Activated CD4-positive, alpha-beta T cell treated with anti-CD3 and anti-CD28 coated beads for 36 hours (primary cell): Measurements from ENCODE around the gene ORM2. TPM values are rescaled to one million over a fixed set of nuclear protein-coding genes. Genes with fewer than 3 reads are reported as not detected.

Experiments
- ATAC-seq: fragments of 200-7000 bp; cut with Tn5 transposase; one replicate; pipeline ENCODE4 v1.10.0; 2021; ENCODE audit warnings: mild to moderate bottlenecking, moderate library complexity
- CTCF ChIA-PET: fragments of 350-600 bp; sonication (Branson Sonifier 250); formaldehyde crosslinking; loops from one replicate; lab custom pipeline; 2021; ENCODE audit warnings: antibody characterized with exemption; lab: Charles Lee
- POLR2A ChIA-PET: fragments of 350-600 bp; sonication (Branson Sonifier 250); formaldehyde crosslinking; loops from one replicate; lab custom pipeline; 2021; ENCODE audit warnings: antibody characterized with exemption, inconsistent platforms; lab: Charles Lee
- DNase-seq: peaks from one replicate; pipeline ENCODE4 v3.0.0-alpha.2; 2020
- H3K27ac Mint-ChIP-seq: one replicate; pipeline ENCODE4 v1.8.0; 2021; ENCODE audit warnings: mixed read lengths
- H3K27me3 Mint-ChIP-seq: one replicate; pipeline ENCODE4 v1.8.0; 2021; ENCODE audit warnings: mixed read lengths
- H3K36me3 Mint-ChIP-seq: one replicate; pipeline ENCODE4 v1.8.0; 2021; ENCODE audit warnings: low read depth, mixed read lengths
- H3K4me1 Mint-ChIP-seq: one replicate; pipeline ENCODE4 v1.8.0; 2021; ENCODE audit warnings: mixed read lengths
- H3K4me3 Mint-ChIP-seq: one replicate; pipeline ENCODE4 v1.8.0; 2021; ENCODE audit warnings: mild to moderate bottlenecking, moderate library complexity, mixed read lengths
- H3K9me3 Mint-ChIP-seq: one replicate; pipeline ENCODE4 v1.8.0; 2021; ENCODE audit warnings: low read depth, mixed read lengths
- intact Hi-C, 2 experiments: fragments of 100-400 bp; cut with DNase I in 1 of 2; cut with micrococcal nuclease in 1 of 2; formaldehyde crosslinking; loops; one replicate each; pipeline versions ENCODE4 v1.14.2 to v1.15.1; 2022 to 2024; cut with DNase I, micrococcal nuclease
- total RNA-seq, 2 experiments: library from RNA; stranded (reverse); gene quantifications; one replicate each; pipeline ENCODE4 v1.2.3, GENCODE V29; 2021

ORM2 gene
- total RNA-seq, 2 experiments from 2014 or later, result not detected

GRCh38 chr9:114296338-114296737 lies 33.3 kb upstream of the ORM2 start:
- peaks cover 14% of the 10 kb centered on the region for H3K9me3 Mint-ChIP-seq
- ATAC-seq, result no peak
- CTCF ChIA-PET, result interaction anchor here (2.2 kb wide), 1 partner anchor 188 kb away, joined by 6 read pairs; no protein-coding TSS in a partner anchor
- no peaks in the 10 kb centered on the region for H3K4me1 Mint-ChIP-seq
- intact Hi-C loops, result no loop called here
- H3K27me3 Mint-ChIP-seq, result no peaks in the 10 kb centered on the region
- H3K27ac Mint-ChIP-seq, result no peak overlapping the region
- H3K4me3 Mint-ChIP-seq, result no peak overlapping the region
- DNase-seq, result no peak
- POLR2A ChIA-PET, result interaction anchor here (0.6 kb wide), 1 partner anchor 14 kb away, joined by 3 read pairs; no protein-coding TSS in a partner anchor
- H3K36me3 Mint-ChIP-seq, result peaks cover 12% of the 10 kb centered on the region

DNA sequence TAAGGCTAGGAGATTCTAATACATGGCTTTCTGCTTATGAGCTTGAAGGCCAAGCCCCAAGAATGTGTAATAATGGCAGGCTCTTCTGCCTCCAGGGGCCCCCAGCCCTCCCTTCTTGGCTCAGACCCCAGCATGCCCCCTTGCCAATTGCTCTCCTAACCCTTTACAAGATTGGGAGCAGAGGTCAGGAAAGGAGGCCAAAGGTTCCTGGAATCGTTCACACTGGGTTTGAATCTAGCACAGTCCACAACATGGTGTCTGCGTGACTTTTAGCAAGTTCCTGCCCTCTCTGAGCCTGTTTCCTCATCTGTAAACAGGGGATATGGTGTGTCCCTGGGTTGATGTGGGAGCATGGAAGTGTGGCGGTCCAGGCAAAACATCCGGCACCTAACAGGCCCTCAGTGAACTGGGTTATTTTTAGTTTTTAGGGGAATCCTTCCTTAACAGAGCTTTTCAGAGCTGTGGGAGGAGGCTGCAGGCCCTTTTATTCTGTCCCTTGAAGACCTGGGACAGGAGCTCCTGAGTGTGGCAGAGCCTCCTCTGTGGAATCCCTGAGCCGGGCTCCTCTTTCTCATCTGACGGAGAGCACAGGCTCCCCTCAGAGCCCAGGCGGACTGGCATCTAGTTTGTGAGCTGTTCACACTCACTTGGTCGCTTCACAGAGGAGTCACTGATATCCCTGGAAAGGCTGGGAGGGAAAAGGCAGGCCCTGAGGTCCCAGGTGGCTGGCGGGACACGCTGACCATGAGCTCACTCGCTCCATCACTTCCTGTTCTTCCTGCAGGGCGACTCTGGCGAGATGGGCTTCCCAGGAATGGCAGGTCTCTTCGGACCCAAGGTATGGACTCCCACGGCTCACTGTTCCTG lies 30.1 kb upstream of the ORM2 start:
- peaks cover 11% of the 10 kb centered on the region for H3K36me3 Mint-ChIP-seq
- H3K9me3 Mint-ChIP-seq, result peaks cover 13% of the 10 kb centered on the region
- ATAC-seq, result no peak
- no peak overlapping the region for H3K27ac Mint-ChIP-seq
- no peaks in the 10 kb centered on the region for H3K4me1 Mint-ChIP-seq
- no peak overlapping the region for H3K4me3 Mint-ChIP-seq
- no peak for DNase-seq
- H3K27me3 Mint-ChIP-seq, result no peaks in the 10 kb centered on the region
- POLR2A ChIA-PET, result no interaction called here
- intact Hi-C loops, result no loop called here
- CTCF ChIA-PET, result interaction anchor here (0.8 to 2.4 kb wide), 4 partner anchors 9 to 217 kb away, joined by 3 to 9 read pairs (median 4); partner anchors contain the start of gene COL27A1

DNA sequence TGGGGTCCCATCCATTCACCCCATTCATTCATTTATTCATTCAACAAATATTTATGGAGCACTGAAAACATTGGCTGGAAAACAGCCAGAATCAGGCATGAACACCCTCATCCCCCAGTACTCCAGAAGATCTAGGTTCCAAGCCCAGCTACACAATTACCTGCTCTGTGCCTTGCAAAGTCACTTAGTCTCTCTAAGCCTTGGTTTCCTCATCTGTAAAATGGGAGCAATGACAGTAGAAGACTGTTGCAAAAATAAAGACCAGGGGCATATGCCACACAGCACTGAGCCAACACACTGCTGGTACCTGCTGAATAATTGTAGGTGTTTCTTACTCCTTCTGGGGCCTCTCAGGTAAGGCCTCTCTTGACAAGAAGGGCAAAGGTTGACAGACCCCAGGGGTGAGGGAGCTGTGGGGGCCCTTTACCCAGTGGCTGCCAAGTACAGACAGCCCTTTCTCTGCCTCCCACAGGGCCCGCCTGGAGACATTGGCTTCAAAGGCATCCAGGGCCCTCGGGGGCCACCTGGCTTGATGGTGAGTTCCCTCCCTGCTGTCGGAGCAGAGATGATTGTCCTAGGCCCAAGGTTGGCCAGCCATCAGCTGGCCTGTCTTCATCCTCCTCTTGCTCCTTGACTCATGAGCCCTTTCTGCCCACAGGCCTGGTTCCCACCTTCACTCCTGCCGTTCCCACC lies 29.4 kb upstream of the ORM2 start:
- CTCF ChIA-PET, result interaction anchor here (0.5 to 2.4 kb wide), 3 partner anchors 9 to 473 kb away, joined by 3 to 9 read pairs (median 3); no protein-coding TSS in a partner anchor
- Mint-ChIP-seq H3K4me3 (no peak overlapping the region), H3K9me3 (peaks cover 5% of the 10 kb centered on the region), H3K27ac (no peak overlapping the region), H3K4me1 (no peaks in the 10 kb centered on the region), H3K27me3 (no peaks in the 10 kb centered on the region), H3K36me3 (peaks cover 4% of the 10 kb centered on the region)
- no peak for DNase-seq
- intact Hi-C loops, result no loop called here
- no peak for ATAC-seq
- POLR2A ChIA-PET, result no interaction called here

DNA sequence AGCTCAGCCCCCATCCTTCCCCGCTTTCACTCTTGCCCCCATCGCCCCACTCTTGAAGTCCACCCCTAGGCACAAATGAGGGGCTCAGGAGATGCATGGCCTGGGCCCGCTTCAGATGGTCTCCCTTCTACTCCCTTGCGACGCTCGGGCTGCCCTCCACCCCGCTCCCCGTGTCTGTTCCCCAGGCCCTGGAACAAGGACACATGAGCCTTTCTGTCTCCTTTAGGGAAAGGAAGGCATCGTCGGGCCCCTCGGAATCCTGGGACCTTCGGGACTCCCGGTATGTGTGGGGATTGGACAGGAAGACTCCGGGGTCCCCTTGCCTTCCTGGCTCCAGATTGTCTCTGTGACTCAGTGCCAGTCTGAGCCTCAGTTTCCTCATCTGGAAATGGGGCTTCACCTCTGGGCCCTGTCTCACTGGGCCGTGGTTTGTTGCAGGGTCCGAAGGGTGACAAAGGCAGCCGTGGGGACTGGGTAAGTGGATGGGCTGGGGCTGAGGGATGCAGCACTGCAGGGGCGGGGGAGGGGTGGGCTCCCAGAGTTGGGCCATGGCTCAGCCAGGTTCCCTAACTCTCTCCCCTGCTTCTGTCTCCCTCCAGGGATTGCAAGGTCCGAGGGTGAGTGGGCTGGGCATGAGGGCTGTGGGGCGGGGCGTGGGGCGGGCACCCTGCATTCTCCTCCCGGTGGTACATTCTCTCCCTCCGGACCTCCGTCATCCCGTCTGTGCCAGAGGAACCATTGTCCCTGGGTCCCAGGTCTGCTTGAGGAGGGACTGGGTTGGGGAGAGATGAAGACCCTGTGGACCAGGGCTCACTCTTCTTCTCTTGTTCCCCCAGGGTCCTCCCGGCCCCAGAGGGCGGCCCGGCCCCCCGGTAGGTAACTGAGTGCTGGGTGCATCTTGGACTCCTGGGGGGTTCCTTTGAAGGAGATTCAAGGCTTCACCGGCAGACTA lies 28.5 kb upstream of the ORM2 start:
- H3K36me3 Mint-ChIP-seq, result no peaks in the 10 kb centered on the region
- H3K27ac Mint-ChIP-seq, result no peak overlapping the region

GRCh38 chr9:114301798-114302565 lies 27.7 kb upstream of the ORM2 start:
- intact Hi-C loops, result no loop called here
- CTCF ChIA-PET, result no interaction called here
- POLR2A ChIA-PET, result no interaction called here
- Mint-ChIP-seq H3K9me3 (no peaks in the 10 kb centered on the region), H3K4me1 (peaks cover 4% of the 10 kb centered on the region), H3K36me3 (no peaks in the 10 kb centered on the region), H3K27ac (no peak overlapping the region), H3K4me3 (no peak overlapping the region), H3K27me3 (no peaks in the 10 kb centered on the region)
- ATAC-seq (no peak), DNase-seq (no peak)

More for the DNA sequence above, 28.5 kb upstream of the ORM2 start:
- Mint-ChIP-seq H3K4me3 (no peak overlapping the region), H3K27me3 (no peaks in the 10 kb centered on the region), H3K4me1 (peaks cover 4% of the 10 kb centered on the region), H3K9me3 (no peaks in the 10 kb centered on the region)
- intact Hi-C loops, result no loop called here
- CTCF ChIA-PET, result interaction anchor here (0.5 kb wide), 1 partner anchor 472 kb away, joined by 3 read pairs; no protein-coding TSS in a partner anchor
- POLR2A ChIA-PET, result no interaction called here
- DNase-seq, result no peak
- ATAC-seq, result no peak

DNA sequence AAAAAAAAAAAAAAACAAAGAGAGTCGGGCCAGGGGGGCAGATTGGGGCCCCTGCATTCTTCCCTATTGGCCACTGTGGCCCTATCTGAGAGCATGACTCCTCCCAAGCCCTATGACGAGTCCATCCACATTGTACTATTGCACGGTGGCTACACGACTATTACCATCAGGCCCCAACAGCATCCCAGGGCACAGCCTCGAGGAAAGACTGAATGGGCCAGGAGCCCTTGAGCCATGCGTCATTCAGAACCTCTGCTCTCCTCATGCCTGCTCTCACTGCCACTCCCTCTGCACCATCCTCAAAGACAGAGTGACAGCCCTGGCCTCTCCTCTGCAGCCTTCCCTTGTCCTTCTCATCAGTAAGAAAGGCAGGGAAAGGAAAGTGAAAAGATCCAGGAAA lies 26.9 kb upstream of the ORM2 start:
- DNase-seq, result no peak
- ATAC-seq, result no peak
- no peaks in the 10 kb centered on the region for H3K9me3 Mint-ChIP-seq
- no peak overlapping the region for H3K27ac Mint-ChIP-seq
- intact Hi-C loops, result no loop called here
- ChIA-PET POLR2A (no interaction called here), CTCF (no interaction called here)
- H3K36me3 Mint-ChIP-seq, result no peaks in the 10 kb centered on the region
- H3K27me3 Mint-ChIP-seq, result no peaks in the 10 kb centered on the region
- H3K4me1 Mint-ChIP-seq, result peaks cover 4% of the 10 kb centered on the region
- H3K4me3 Mint-ChIP-seq, result no peak overlapping the region

GRCh38 chr9:114303571-114303970 lies 26.1 kb upstream of the ORM2 start:
- ChIA-PET POLR2A (no interaction called here), CTCF (interaction anchor here (0.6 to 1.4 kb wide), 3 partner anchors 82 to 1460 kb away, joined by 3 read pairs; no protein-coding TSS in a partner anchor)
- no peaks in the 10 kb centered on the region for H3K36me3 Mint-ChIP-seq
- no peaks in the 10 kb centered on the region for H3K9me3 Mint-ChIP-seq
- peaks cover 4% of the 10 kb centered on the region for H3K4me1 Mint-ChIP-seq
- no peak overlapping the region for H3K4me3 Mint-ChIP-seq
- no peaks in the 10 kb centered on the region for H3K27me3 Mint-ChIP-seq
- intact Hi-C loops, result no loop called here
- H3K27ac Mint-ChIP-seq, result no peak overlapping the region
- ATAC-seq (no peak), DNase-seq (no peak)

GRCh38 chr9:114303977-114304376 lies 25.7 kb upstream of the ORM2 start:
- Mint-ChIP-seq H3K9me3 (no peaks in the 10 kb centered on the region), H3K36me3 (no peaks in the 10 kb centered on the region), H3K4me1 (peaks cover 4% of the 10 kb centered on the region), H3K27ac (no peak overlapping the region), H3K27me3 (no peaks in the 10 kb centered on the region), H3K4me3 (no peak overlapping the region)
- intact Hi-C loops, result no loop called here
- DNase-seq, result no peak
- no peak for ATAC-seq
- CTCF ChIA-PET, result interaction anchor here (0.6 to 1.4 kb wide), 3 partner anchors 82 to 1461 kb away, joined by 3 read pairs; no protein-coding TSS in a partner anchor
- POLR2A ChIA-PET, result no interaction called here

GRCh38 chr9:114304416-114305188 lies 25.1 kb upstream of the ORM2 start:
- DNase-seq (no peak), ATAC-seq (no peak)
- no peak overlapping the region for H3K27ac Mint-ChIP-seq
- H3K27me3 Mint-ChIP-seq, result no peaks in the 10 kb centered on the region
- peaks cover 4% of the 10 kb centered on the region for H3K4me1 Mint-ChIP-seq
- H3K9me3 Mint-ChIP-seq, result no peaks in the 10 kb centered on the region
- intact Hi-C loops, result loop anchor here in 1 of 2 experiments (1.0 kb wide), 1 partner anchor 196 kb away; no protein-coding TSS in a partner anchor
- CTCF ChIA-PET, result interaction anchor here (0.9 to 1.4 kb wide), 3 partner anchors 81 to 209 kb away, joined by 3 to 6 read pairs (median 3); partner anchors contain the start of gene COL27A1
- POLR2A ChIA-PET, result no interaction called here
- no peaks in the 10 kb centered on the region for H3K36me3 Mint-ChIP-seq
- no peak overlapping the region for H3K4me3 Mint-ChIP-seq

GRCh38 chr9:114307899-114308267 lies 21.8 kb upstream of the ORM2 start:
- intact Hi-C loops, result no loop called here
- H3K27ac Mint-ChIP-seq, result no peak overlapping the region
- ChIA-PET CTCF (interaction anchor here (0.6 to 0.7 kb wide), 2 partner anchors 492 to 630 kb away, joined by 3 read pairs; no protein-coding TSS in a partner anchor), POLR2A (no interaction called here)
- no peaks in the 10 kb centered on the region for H3K36me3 Mint-ChIP-seq
- H3K4me1 Mint-ChIP-seq, result peaks cover 4% of the 10 kb centered on the region
- H3K27me3 Mint-ChIP-seq, result no peaks in the 10 kb centered on the region
- no peak for ATAC-seq
- no peak for DNase-seq
- no peak overlapping the region for H3K4me3 Mint-ChIP-seq
- H3K9me3 Mint-ChIP-seq, result no peaks in the 10 kb centered on the region
